Superior temporal gyrus (tissue), 1 donor: ENCODE results near the gene ART1.

Experiments used
- DNase-seq: peaks from one replicate; pipeline ENCODE4 v3.0.0-alpha.2; 2016; ENCODE audit errors: extremely low spot score

ART1 gene

GRCh38 chr11:3665336-3666022 is 20.6 kb downstream of the ART1 start:
- DNase-seq: no peak

- no peak for DNase-seq
Measured at GRCh38 chr11:3666023-3666530, 21.1 kb downstream of the ART1 start.

- DNase-seq: no peak
Measured at GRCh38 chr11:3667149-3668035, 22.5 kb downstream of the ART1 start.

- no peak for DNase-seq
Measured at GRCh38 chr11:3669128-3669527, 24.2 kb downstream of the ART1 start.

GRCh38 chr11:3669742-3670183 is 24.8 kb downstream of the ART1 start:
- DNase-seq: no peak

GRCh38 chr11:3671334-3672254 is 26.7 kb downstream of the ART1 start, which contains the start of gene CHRNA10:
TSS of gene CHRNA10 (minus strand) at chr11:3671384. CDS start at chr11:3671312, 72 bp downstream.
- DNase-seq: no peak

- no peak for DNase-seq
Measured at GRCh38 chr11:3674189-3674588, 29.3 kb downstream of the ART1 start.

- DNase-seq: no peak
Measured at GRCh38 chr11:3675971-3676370, 31.0 kb downstream of the ART1 start.

- DNase-seq: no peak
Measured at GRCh38 chr11:3679077-3679476, 34.1 kb downstream of the ART1 start.

GRCh38 chr11:3683039-3683438 is 38.1 kb downstream of the ART1 start:
- no peak for DNase-seq

GRCh38 chr11:3684129-3684818 is 39.3 kb downstream of the ART1 start:
- no peak for DNase-seq

GRCh38 chr11:3684819-3685172 is 39.9 kb downstream of the ART1 start:
- DNase-seq: no peak

GRCh38 chr11:3685923-3686322 is 41.0 kb downstream of the ART1 start:
- DNase-seq: no peak

GRCh38 chr11:3686751-3687150 is 41.8 kb downstream of the ART1 start:
- DNase-seq: no peak

GRCh38 chr11:3700410-3700809 is 55.5 kb downstream of the ART1 start:
- DNase-seq: no peak

GRCh38 chr11:3700910-3701309 is 56.0 kb downstream of the ART1 start:
- no peak for DNase-seq

- no peak for DNase-seq
Measured at GRCh38 chr11:3703383-3703782, 58.5 kb downstream of the ART1 start.

GRCh38 chr11:3707176-3707575 is 62.2 kb downstream of the ART1 start:
- DNase-seq: no peak

- DNase-seq: no peak
Measured at GRCh38 chr11:3709977-3710376, 65.0 kb downstream of the ART1 start.

- DNase-seq: no peak
Measured at GRCh38 chr11:3710485-3711259, 65.7 kb downstream of the ART1 start.
